Esophagus squamous epithelium (tissue), 4 donors: ENCODE data around the gene RGS6.

ENCODE experiments used
- POLR2A ChIP-seq, 4 donors: fragments of 450-650 bp; IDR thresholded peaks; one replicate each; pipeline ENCODE4 v1.6.1; 2017; ENCODE audit warnings: antibody characterized with exemption in 4 of 4, mild to moderate bottlenecking in 4 of 4, moderate library complexity in 3 of 4
- TF ChIP-seq, protein P1 (sequence below), 6 experiments: fragments of 450-650 bp in 4 of 6; fragments of 200-600 bp in 2 of 6; sonication (generic) in 2 of 6; IDR thresholded peaks; one replicate each; pipeline ENCODE4 v1.5.1; 2016 to 2019; ENCODE audit warnings: antibody characterized with exemption in 6 of 6, mild to moderate bottlenecking in 4 of 6, moderate library complexity in 4 of 6

DNA sequence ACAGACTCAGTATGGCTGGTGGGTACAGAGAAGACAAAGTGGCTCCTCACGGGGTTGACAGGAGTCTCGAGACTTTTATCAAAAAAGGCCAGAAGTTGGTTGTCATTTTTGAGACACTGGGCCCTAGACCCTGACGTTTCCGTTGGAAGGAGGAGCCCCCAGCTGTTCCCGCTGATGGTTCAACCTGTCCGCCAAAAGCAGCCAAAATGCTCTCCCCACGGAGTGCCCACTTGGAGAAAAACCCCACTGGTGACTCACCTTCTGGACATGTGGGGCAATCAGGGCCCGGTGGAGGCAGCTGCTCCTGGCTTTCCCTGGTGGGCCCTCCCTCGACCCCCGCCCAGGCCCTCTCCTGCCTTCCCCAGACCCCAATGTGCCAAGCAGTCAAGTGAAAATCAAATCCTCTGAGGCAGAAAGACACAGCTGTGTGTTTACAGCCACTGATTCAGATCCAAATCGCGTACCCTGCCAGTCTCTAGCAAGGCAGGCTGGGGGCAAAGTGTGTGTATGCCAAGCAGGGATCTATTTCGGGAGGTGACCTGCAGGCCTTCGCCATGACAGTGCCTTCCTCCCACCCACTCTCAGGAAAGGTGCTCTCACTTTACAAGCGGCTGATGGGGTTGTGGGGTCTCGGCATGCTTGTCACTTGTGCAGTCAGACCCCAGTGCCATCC, 614.3 kb downstream of the RGS6 start:
- TF ChIP-seq, protein P1, sequence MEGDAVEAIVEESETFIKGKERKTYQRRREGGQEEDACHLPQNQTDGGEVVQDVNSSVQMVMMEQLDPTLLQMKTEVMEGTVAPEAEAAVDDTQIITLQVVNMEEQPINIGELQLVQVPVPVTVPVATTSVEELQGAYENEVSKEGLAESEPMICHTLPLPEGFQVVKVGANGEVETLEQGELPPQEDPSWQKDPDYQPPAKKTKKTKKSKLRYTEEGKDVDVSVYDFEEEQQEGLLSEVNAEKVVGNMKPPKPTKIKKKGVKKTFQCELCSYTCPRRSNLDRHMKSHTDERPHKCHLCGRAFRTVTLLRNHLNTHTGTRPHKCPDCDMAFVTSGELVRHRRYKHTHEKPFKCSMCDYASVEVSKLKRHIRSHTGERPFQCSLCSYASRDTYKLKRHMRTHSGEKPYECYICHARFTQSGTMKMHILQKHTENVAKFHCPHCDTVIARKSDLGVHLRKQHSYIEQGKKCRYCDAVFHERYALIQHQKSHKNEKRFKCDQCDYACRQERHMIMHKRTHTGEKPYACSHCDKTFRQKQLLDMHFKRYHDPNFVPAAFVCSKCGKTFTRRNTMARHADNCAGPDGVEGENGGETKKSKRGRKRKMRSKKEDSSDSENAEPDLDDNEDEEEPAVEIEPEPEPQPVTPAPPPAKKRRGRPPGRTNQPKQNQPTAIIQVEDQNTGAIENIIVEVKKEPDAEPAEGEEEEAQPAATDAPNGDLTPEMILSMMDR (IDR thresholded peaks at IDR 0.05): no peak
- no peak for TF ChIP-seq POLR2A (IDR thresholded peaks at IDR 0.05)
